Measurements from ENCODE around the gene NT5DC2.

GRCh38 chr3:52544937-52545336 is 11.3 kb upstream of the NT5DC2 start:
- TF ChIP-seq POLR2A (IDR thresholded peaks at IDR 0.05; ENCODE audit: low read depth, low read length) (no peak), POLR2AphosphoS5 (IDR thresholded peaks at IDR 0.05; ENCODE audit: low read depth, low read length) (no peak)
